Measurements from ENCODE around the gene LBX2. TPM values are rescaled to one million over a fixed set of nuclear protein-coding genes. Genes with fewer than 3 reads are reported as not detected.

LBX2 gene
- total RNA-seq, 4 donors from 2014 or later = 0.80 to 3.8 (median 1.6) TPM; not detected in 1

GRCh38 chr2:74482801-74483674 is 16.4 kb downstream of the LBX2 start, which contains the start of the genes CCDC142 and TTC31:
Gene CCDC142, minus strand, starts transcription at chr2:74482998. Its CDS starts 161 bp downstream, at chr2:74482837.
Gene TTC31, plus strand, starts transcription at chr2:74483081. Its CDS starts 15 bp downstream, at chr2:74483096.
- Histone ChIP-seq H3K4me3 (peak within 1 kb of the TSS; percentile 72 to 88 (median 82)), H3K27ac (peak within 1 kb of the TSS; percentile 88 to 97 (median 94)), H3K9me3 (no peaks in the 10 kb centered on the region), H3K4me1 (peaks cover 15 to 29% (median 23%) of the 10 kb centered on the region in 4 donors), H3K36me3 (peaks cover 0 to 11% (median 4%) of the 10 kb centered on the region in 4 donors), H3K27me3 (no peaks in the 10 kb centered on the region)
- in situ Hi-C loops (cut with MboI; ENCODE audit: low pct_ligation_motif_present in 1 of 4, low pct_unique_long_range_greater_than_20kb in 1 of 4, low sequenced_read_pairs in 3 of 4) = loop anchor here in 3 of 4 donors (10.0 to 25.0 kb wide), 2 partner anchors 102 to 104 kb away; no protein-coding TSS in a partner anchor
- DNase-seq = peak; percentile 97
- TF ChIP-seq POLR2A (IDR thresholded peaks at IDR 0.05) (peak; percentile 79), POLR2AphosphoS5 (IDR thresholded peaks at IDR 0.05) (peak; percentile 61 to 81 (median 66)), EP300 (IDR thresholded peaks at IDR 0.05; ENCODE audit: low read depth) (no peak), CTCF (IDR thresholded peaks at IDR 0.05) (peak; percentile 82 to 94 (median 88))
- intact Hi-C loops (cut with DNase I; ENCODE audit: low total_unique reads) = loop anchor here (2.0 to 5.0 kb wide), 2 partner anchors 48 to 104 kb away; no protein-coding TSS in a partner anchor
- WGBS, 2 donors (ENCODE audit: low coverage in 1 of 2) = 0% methylated on average over 1 to 19 of the region's 50 CpGs

GRCh38 chr2:74481961-74482800 is 17.2 kb downstream of the LBX2 start:
- WGBS, 2 donors (ENCODE audit: low coverage in 1 of 2) = 2% methylated on average over 66 of the region's 80 CpGs; no CpG with 5 or more reads in 1 of the 2 donors
- Histone ChIP-seq H3K36me3 (peaks cover 0 to 11% (median 4%) of the 10 kb centered on the region in 4 donors), H3K4me3 (peak overlapping the region; percentile 72 to 88 (median 82)), H3K27ac (peak overlapping the region; percentile 88 to 97 (median 94)), H3K9me3 (no peaks in the 10 kb centered on the region), H3K27me3 (no peaks in the 10 kb centered on the region), H3K4me1 (peaks cover 15 to 29% (median 23%) of the 10 kb centered on the region in 4 donors)
- in situ Hi-C loops (cut with MboI; ENCODE audit: low pct_ligation_motif_present in 1 of 4, low pct_unique_long_range_greater_than_20kb in 1 of 4, low sequenced_read_pairs in 3 of 4) (loop anchor here in 3 of 4 donors (10.0 to 25.0 kb wide), 2 partner anchors 103 to 105 kb away; no protein-coding TSS in a partner anchor), intact Hi-C loops (cut with DNase I; ENCODE audit: low total_unique reads) (loop anchor here (2.0 to 5.0 kb wide), 2 partner anchors 49 to 105 kb away; no protein-coding TSS in a partner anchor)
- DNase-seq = peak; percentile 35
- TF ChIP-seq POLR2A (IDR thresholded peaks at IDR 0.05) = no peak
- TF ChIP-seq CTCF (IDR thresholded peaks at IDR 0.05) = no peak
- TF ChIP-seq POLR2AphosphoS5 (IDR thresholded peaks at IDR 0.05) = no peak
- TF ChIP-seq EP300 (IDR thresholded peaks at IDR 0.05; ENCODE audit: low read depth) = no peak

- Histone ChIP-seq H3K27ac (peak overlapping the region; percentile 88 to 97 (median 94)), H3K4me1 (peaks cover 15 to 29% (median 23%) of the 10 kb centered on the region in 4 donors), H3K36me3 (peaks cover 0 to 9% (median 4%) of the 10 kb centered on the region in 4 donors), H3K4me3 (peak overlapping the region; percentile 72 to 88 (median 82)), H3K27me3 (no peaks in the 10 kb centered on the region), H3K9me3 (no peaks in the 10 kb centered on the region)
- intact Hi-C loops (cut with DNase I; ENCODE audit: low total_unique reads) (loop anchor here (5.0 kb wide), 1 partner anchor 106 kb away; no protein-coding TSS in a partner anchor), in situ Hi-C loops (cut with MboI; ENCODE audit: low pct_ligation_motif_present in 1 of 4, low pct_unique_long_range_greater_than_20kb in 1 of 4, low sequenced_read_pairs in 3 of 4) (loop anchor here in 3 of 4 donors (10.0 to 25.0 kb wide), 2 partner anchors 103 to 106 kb away; no protein-coding TSS in a partner anchor)
- WGBS, 2 donors (ENCODE audit: low coverage in 1 of 2) = 53% methylated on average over 3 of the region's 3 CpGs; no CpG with 5 or more reads in 1 of the 2 donors
- TF ChIP-seq POLR2A (IDR thresholded peaks at IDR 0.05) = no peak
- no peak for TF ChIP-seq EP300 (IDR thresholded peaks at IDR 0.05; ENCODE audit: low read depth)
- no peak for TF ChIP-seq POLR2AphosphoS5 (IDR thresholded peaks at IDR 0.05)
- TF ChIP-seq CTCF (IDR thresholded peaks at IDR 0.05) = no peak
- no peak for DNase-seq
Measured at GRCh38 chr2:74481431-74481830, 18.0 kb downstream of the LBX2 start.

Measured in transverse colon (tissue), 4 donors.